ENCODE measurements around the gene SPART.

GRCh38 chr13:36345438-36346221, 564 bp downstream of the SPART start:
- no peak for TF ChIP-seq CTCF (conservative IDR thresholded peaks at IDR 0.05; ENCODE audit: low read depth, low read length)
- TF ChIP-seq EZH2 (IDR thresholded peaks at IDR 0.05; ENCODE audit: low read length, unreplicated experiment) = no peak

All from PC-3 (cell line).